PC-3 (cell line): ENCODE results near the gene SRXN1.

Source experiments
- CTCF ChIP-seq: fragments of 300-600 bp; sonication (generic); conservative IDR thresholded peaks from 2 replicates; pipeline ENCODE4 v1.5.1; 2017; ENCODE audit warnings: antibody characterized with exemption, low read depth, mild to moderate bottlenecking, low read length
- EZH2 ChIP-seq: fragments of 300-600 bp; sonication (generic); IDR thresholded peaks from one replicate; pipeline ENCODE4 v1.6.1; 2017; ENCODE audit warnings: antibody characterized with exemption, mild to moderate bottlenecking, low read length; ENCODE audit not compliant: unreplicated experiment

DNA sequence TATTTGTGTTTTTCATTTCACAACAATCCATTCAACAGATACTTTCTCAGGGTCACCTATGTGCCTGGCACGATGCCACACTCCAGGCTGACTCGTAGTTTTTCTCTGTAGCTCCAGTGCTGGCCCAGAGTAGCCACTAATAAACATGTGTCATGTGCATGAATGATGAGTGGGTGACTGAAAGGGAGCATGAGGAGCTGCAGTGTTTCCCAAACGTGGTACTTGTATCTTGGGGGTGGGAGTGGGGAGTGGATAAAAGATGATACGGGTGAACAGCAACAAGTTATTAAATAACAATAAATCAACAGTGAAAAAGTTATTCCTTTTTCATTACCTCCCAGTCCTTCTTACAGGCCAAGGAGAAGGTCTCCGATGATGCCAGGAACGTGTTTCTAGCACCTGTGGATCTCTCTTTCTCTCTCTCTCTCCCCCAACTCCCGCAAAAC lies 17.1 kb downstream of the SRXN1 start:
- TF ChIP-seq CTCF: no peak
- no peak for TF ChIP-seq EZH2
